GM18498 (cell line): ENCODE measurements around the gene MRLN.

Experiments
- ATAC-seq: cut with Tn5 transposase; IDR thresholded peaks from one replicate; pipeline ENCODE4 v1.9.1; 2021; ENCODE audit warnings: mild to moderate bottlenecking, moderate library complexity; ENCODE audit not compliant: unreplicated experiment

Gene MRLN

GRCh38 chr10:59706851-59707797, 46.1 kb downstream of the MRLN start:
- no peak for ATAC-seq

DNA sequence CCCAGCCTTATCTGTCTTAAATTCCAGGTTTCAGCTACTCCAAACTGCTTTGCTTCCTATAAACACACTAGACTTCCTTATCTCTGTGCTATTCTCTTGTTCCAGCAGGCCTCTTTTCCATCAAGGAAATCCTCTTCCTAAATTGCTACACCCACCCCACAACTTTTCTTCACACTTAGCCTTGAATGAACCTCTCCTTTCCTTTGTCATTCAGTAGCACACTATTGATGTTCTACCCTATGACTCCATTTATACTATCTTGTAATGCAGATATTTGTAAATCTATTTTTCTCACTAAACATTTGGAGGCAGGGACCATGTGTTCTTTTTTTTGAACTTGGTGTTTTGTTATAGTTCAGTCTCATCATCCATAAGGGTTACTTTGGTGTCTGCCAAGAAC, 47.3 kb downstream of the MRLN start:
- no peak for ATAC-seq

GRCh38 chr10:59704630-59705029, 48.6 kb downstream of the MRLN start:
- no peak for ATAC-seq

DNA sequence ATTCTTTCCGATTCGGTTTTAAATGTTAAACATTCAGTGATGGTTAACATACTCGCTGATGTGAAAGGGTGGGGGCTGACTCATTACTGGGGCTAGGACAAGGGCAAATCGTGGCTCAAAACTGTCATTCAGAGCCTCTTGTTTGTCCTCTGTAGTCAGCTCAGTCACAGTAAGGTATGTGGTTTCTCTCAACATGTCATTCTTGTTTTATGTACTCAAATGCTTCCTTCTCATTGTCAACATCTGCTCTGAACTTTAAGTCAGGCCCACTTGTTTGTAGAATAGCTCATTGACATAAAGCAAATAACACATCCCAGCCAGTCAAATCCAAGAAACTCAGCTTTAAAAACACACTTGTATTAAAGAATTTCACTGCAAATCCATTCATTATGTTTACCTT, 50.9 kb downstream of the MRLN start:
- no peak for ATAC-seq

GRCh38 chr10:59700709-59701108, 52.5 kb downstream of the MRLN start:
- no peak for ATAC-seq

GRCh38 chr10:59698326-59698725, 54.9 kb downstream of the MRLN start:
- ATAC-seq: no peak

GRCh38 chr10:59695637-59696036, 57.6 kb downstream of the MRLN start:
- ATAC-seq: no peak

DNA sequence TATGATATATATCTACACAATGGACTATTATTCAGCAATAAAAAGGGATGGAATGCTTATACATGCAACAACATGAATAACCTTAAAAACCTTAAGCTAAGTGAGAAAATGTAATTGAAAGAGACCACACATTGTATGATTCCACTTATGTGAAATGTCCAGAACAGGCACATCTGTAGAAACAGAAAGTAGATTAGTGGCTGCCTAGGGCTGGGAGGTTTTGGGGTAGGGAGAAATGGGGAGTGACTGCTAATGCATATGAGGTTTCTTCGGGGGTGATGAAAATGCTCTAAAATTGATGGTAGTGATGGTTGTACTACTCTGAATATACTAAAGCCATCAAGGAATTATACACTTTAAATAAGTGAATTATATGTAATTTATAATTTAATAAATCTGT, 58.3 kb downstream of the MRLN start:
- ATAC-seq: no peak

DNA sequence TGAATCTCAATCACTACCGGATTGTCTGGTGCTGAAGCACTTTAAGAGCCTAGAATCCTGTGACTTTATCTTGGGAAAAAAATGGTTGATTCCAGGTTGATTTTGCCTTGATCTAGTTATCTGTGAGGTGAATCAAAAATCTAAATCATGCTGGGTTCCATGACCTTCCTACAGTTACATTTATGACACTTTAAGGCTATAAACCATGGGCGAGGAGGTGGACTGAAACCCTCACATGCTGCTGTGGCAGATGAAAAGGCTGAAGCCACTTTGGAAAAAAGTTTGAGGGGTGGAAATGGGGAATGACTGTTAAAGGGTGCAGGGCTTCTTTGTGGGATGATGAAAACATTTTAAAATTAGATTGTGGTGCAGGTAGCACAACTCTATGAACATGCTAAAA, 61.1 kb downstream of the MRLN start:
- no peak for ATAC-seq

GRCh38 chr10:59688921-59689351, 64.3 kb downstream of the MRLN start:
- no peak for ATAC-seq

DNA sequence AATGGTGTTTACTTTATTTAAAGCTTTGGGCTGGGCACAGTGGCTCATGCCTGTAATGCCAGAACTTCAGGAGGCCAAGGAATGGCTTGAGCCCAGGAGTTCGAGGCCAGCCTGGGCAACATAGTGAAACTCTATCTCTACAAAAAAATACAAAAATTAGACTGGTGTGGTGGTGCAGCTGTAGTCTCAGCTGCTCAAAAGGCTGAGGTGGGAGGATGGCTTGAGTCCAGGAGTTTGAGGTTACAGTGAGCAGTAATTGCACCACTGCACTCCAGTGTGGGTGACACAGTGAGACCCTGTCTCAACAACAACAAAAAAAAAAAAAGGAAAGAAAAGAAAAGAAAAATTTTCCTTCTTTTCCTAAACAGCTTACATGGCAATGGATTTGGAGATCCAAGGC, 65.6 kb downstream of the MRLN start:
- no peak for ATAC-seq
